K562 (cell line): ENCODE measurements around the gene FRK. TPM values are rescaled to one million over a fixed set of nuclear protein-coding genes. Genes with fewer than 3 reads are reported as not detected.
A peak's percentile ranks its signal among the peaks of the same experiment; 100 is the strongest.

Experiments
- ATAC-seq: fragments of 200-7000 bp; cut with Tn5 transposase; 3 replicates; pipeline ENCODE4 v1.9.1; 2020; ENCODE audit warnings: moderate library complexity
- BruUV-seq: library from RNA; stranded (reverse); fragments of 400-500 nt; replicated peaks from 2 replicates; lab custom pipeline; 2021; lab: Mats Ljungman, UMichigan
- CTCF ChIA-PET: fragments of 300-600 bp; formaldehyde crosslinking; extraction: SDS; loops from one replicate; lab custom pipeline; 2021; ENCODE audit warnings: low intra/inter-chr PET ratio; lab: Yijun Ruan, JAX
- POLR2A ChIA-PET: fragments of 300-600, 350-650 bp; sonication (Branson Sonifier 250); formaldehyde crosslinking; extraction: SDS; loops from one replicate; lab custom pipeline; 2021; ENCODE audit warnings: antibody characterized with exemption, inconsistent platforms; lab: Yijun Ruan, JAX
- DNase-seq, 4 experiments: peaks; one replicate each; pipeline versions ENCODE4 v3.0.0 to v3.0.0-alpha.2; 2011 to 2018; ENCODE audit warnings: low spot score in 3 of 4, mixed read lengths in 3 of 4; ENCODE audit errors: extremely low read depth in 1 of 4
- FAIRE-seq: peaks from 2 replicates; lab custom pipeline; 2011; peaks lifted over from hg19 to GRCh38; lab: Jason Lieb, UNC
- H2AFZ ChIP-seq: 2 replicates; pipeline ENCODE4 v1.6.0; 2011; ENCODE audit warnings: low read depth, low read length, control low read depth, inconsistent platforms
- H3K27ac ChIP-seq: fragments of 200-600 bp; 3 replicates; pipeline ENCODE4 v1.8.0; 2011; ENCODE audit warnings: low read depth, mild to moderate bottlenecking, control low read depth, inconsistent platforms, low read length, moderate library complexity, mixed read lengths; ENCODE audit errors: extremely low read depth
- H3K27me3 ChIP-seq, 2 experiments: fragments of 300-600 bp in 1 of 2; 2 replicates in 1 of 2; 3 replicates in 1 of 2; pipeline versions ENCODE4 v1.6.0 to v1.8.0; 2011; ENCODE audit warnings: inconsistent platforms in 2 of 2, low read length in 2 of 2, mild to moderate bottlenecking in 1 of 2, mixed read lengths in 1 of 2, moderate library complexity in 1 of 2; ENCODE audit not compliant: control insufficient read depth in 2 of 2, insufficient read depth in 2 of 2
- H3K36me3 ChIP-seq: fragments of 300-600 bp; 3 replicates; pipeline ENCODE4 v1.8.0; 2011; ENCODE audit warnings: mild to moderate bottlenecking, low read length, inconsistent platforms; ENCODE audit not compliant: control insufficient read depth, insufficient read depth
- H3K4me1 ChIP-seq, 2 experiments: fragments of 200-600 bp in 1 of 2; replicated peaks in 1 of 2; 2 replicates in 1 of 2; 3 replicates in 1 of 2; pipeline versions ENCODE4 v1.5.1 to v1.8.0; 2011; ENCODE audit warnings: inconsistent platforms in 2 of 2, low read length in 2 of 2, mild to moderate bottlenecking in 1 of 2, mixed read lengths in 1 of 2, moderate library complexity in 1 of 2; ENCODE audit not compliant: control insufficient read depth in 2 of 2, insufficient read depth in 2 of 2
- H3K4me2 ChIP-seq: 2 replicates; pipeline ENCODE4 v1.6.1; 2011; ENCODE audit warnings: low read length, control low read depth, inconsistent platforms, mixed read lengths; ENCODE audit not compliant: insufficient read depth
- H3K4me3 ChIP-seq: fragments of 200-600 bp; sonication (generic), shearing (Covaris generic); 2 replicates; pipeline ENCODE4 v1.5.1; 2016; ENCODE audit warnings: control low read depth, inconsistent platforms
- H3K79me2 ChIP-seq: fragments of 200-600 bp; 3 replicates; pipeline ENCODE4 v1.8.0; 2011; ENCODE audit warnings: low read length, inconsistent platforms; ENCODE audit not compliant: control insufficient read depth, insufficient read depth
- H3K9ac ChIP-seq, 2 experiments: 2 replicates each; pipeline versions ENCODE4 v1.6.0 to v1.6.1; 2011; ENCODE audit warnings: low read depth in 2 of 2, low read length in 2 of 2, control low read depth in 1 of 2, inconsistent platforms in 1 of 2, mild to moderate bottlenecking in 1 of 2, mixed read lengths in 1 of 2; ENCODE audit not compliant: insufficient read depth in 1 of 2
- H3K9me1 ChIP-seq: one replicate; pipeline ENCODE4 v1.6.0; 2011; ENCODE audit warnings: inconsistent platforms, mild to moderate bottlenecking, low read length, moderate library complexity; ENCODE audit not compliant: control insufficient read depth, insufficient read depth
- H3K9me3 ChIP-seq: replicated peaks from 2 replicates; pipeline ENCODE4 v1.5.1; 2011; ENCODE audit warnings: low read depth, low read length, inconsistent platforms; ENCODE audit not compliant: control insufficient read depth, insufficient read depth
- H4K20me1 ChIP-seq: replicated peaks from 2 replicates; pipeline ENCODE4 v1.6.1; 2011; ENCODE audit warnings: low read length, inconsistent platforms, mixed read lengths; ENCODE audit not compliant: control insufficient read depth, insufficient read depth
- KLF10 ChIP-seq: fragments of 250-450 bp; sonication (Bioruptor Pico); IDR thresholded peaks from 2 replicates; pipeline ENCODE4 v1.6.1; 2021; ENCODE audit warnings: matching md5 sums
- RAD21 ChIP-seq, 2 experiments: fragments of 250-450 bp in 1 of 2; fragments of 450-650 bp in 1 of 2; sonication (Bioruptor Pico) in 1 of 2; formaldehyde crosslinking in 1 of 2; IDR thresholded peaks in 1 of 2; conservative IDR thresholded peaks in 1 of 2; 2 replicates each; pipeline versions ENCODE4 v1.4.0 to v1.8.0; 2020 to 2022; ENCODE audit warnings: mild to moderate bottlenecking in 2 of 2, moderate library complexity in 1 of 2
- TOE1 ChIP-seq, 2 experiments: fragments of 450-650 bp in 1 of 2; sonication (generic) in 1 of 2; formaldehyde crosslinking in 1 of 2; IDR thresholded peaks; 2 replicates each; pipeline versions ENCODE4 v1.7.1 to v1.8.0; 2016 to 2022; ENCODE audit warnings: borderline replicate concordance in 2 of 2, mild to moderate bottlenecking in 2 of 2, antibody characterized with exemption in 1 of 2, inconsistent platforms in 1 of 2, low read depth in 1 of 2, missing genetic modification reagents in 1 of 2, moderate library complexity in 1 of 2
- ZNF384 ChIP-seq: IDR thresholded peaks from 2 replicates; pipeline ENCODE4 v1.6.1; 2012; ENCODE audit warnings: low read depth, low read length, improper control_type of control experiment
- WGBS: fragments of 100-300 bp; shearing (Covaris generic); methylation state at CpG from one replicate; pipeline ENCODE4 v1.1.6; 2016; ENCODE audit warnings: low coverage, mixed read lengths; ENCODE audit not compliant: insufficient coverage; ENCODE audit errors: missing lambda C conversion rate; 5-methylcytosine and 5-hydroxymethylcytosine counted together
- in situ Hi-C: fragments of 300-500 bp; cut with MboI; formaldehyde crosslinking; loops from 4 replicates; pipeline ENCODE4 v1.15.0; 2018; ENCODE audit warnings: inconsistent platforms, mixed read lengths
- intact Hi-C: fragments of 100-400 bp; cut with micrococcal nuclease; formaldehyde crosslinking; loops from 2 replicates; pipeline ENCODE4 v1.14.2; 2022
- polyA plus RNA-seq, 8 experiments: library from polyadenylated mRNA; depleted of rRNA in 4 of 8; stranded (reverse) in 5 of 8; unstranded in 3 of 8; fragments of >200 nt; fragmentation: Nextera tagmentation in 2 of 8; fragmentation: Illumina TruSeq in 1 of 8; extraction: Ambion mirVana in 2 of 8; extraction: Trizol in 1 of 8; gene quantifications; 2 replicates each; pipeline versions ENCODE4 v1.2.1 to v1.2.3, GENCODE V29; 2011 to 2014; ENCODE audit warnings: inconsistent platforms in 1 of 8, missing spikeins in 1 of 8
- total RNA-seq, 7 experiments: library from RNA; depleted of rRNA in 6 of 7; stranded (reverse); fragments of >200 nt in 6 of 7; fragmentation: Illumina TruSeq in 2 of 7; extraction: Trizol in 2 of 7; gene quantifications; 2 replicates each; pipeline versions ENCODE4 v1.2.1 to v1.2.3, GENCODE V29; 2011 to 2021; ENCODE audit warnings: low replicate concordance in 1 of 7
- TF ChIP-seq, protein P1 (sequence below), 3 experiments: IDR thresholded peaks in 2 of 3; conservative IDR thresholded peaks in 1 of 3; 2 replicates each; pipeline ENCODE4 v1.5.1; 2011 to 2012; ENCODE audit warnings: low read length in 3 of 3, mild to moderate bottlenecking in 3 of 3, control low read depth in 2 of 3, improper control_type of control experiment in 1 of 3, inconsistent platforms in 1 of 3, low read depth in 1 of 3, mixed read lengths in 1 of 3, moderate library complexity in 1 of 3; ENCODE audit not compliant: insufficient read depth in 2 of 3
- TF ChIP-seq, protein P2 (sequence below): fragments of 450-650 bp; formaldehyde crosslinking; IDR thresholded peaks from 2 replicates; pipeline ENCODE4 v1.4.0; 2020; ENCODE audit warnings: mild to moderate bottlenecking, moderate library complexity
- TF ChIP-seq, protein P3 (sequence below): IDR thresholded peaks from 2 replicates; pipeline ENCODE4 v1.6.1; 2011; ENCODE audit warnings: borderline replicate concordance, low read depth, mild to moderate bottlenecking, moderate library complexity, low read length; ENCODE audit not compliant: insufficient read depth, poor library complexity, severe bottlenecking

Gene FRK
- total and polyA plus RNA-seq, 9 of the 15 experiments (the other 6 are each of a cell fraction or from before 2014, with no cell fraction given), result 0.01 to 0.29 (median 0.09) TPM

DNA sequence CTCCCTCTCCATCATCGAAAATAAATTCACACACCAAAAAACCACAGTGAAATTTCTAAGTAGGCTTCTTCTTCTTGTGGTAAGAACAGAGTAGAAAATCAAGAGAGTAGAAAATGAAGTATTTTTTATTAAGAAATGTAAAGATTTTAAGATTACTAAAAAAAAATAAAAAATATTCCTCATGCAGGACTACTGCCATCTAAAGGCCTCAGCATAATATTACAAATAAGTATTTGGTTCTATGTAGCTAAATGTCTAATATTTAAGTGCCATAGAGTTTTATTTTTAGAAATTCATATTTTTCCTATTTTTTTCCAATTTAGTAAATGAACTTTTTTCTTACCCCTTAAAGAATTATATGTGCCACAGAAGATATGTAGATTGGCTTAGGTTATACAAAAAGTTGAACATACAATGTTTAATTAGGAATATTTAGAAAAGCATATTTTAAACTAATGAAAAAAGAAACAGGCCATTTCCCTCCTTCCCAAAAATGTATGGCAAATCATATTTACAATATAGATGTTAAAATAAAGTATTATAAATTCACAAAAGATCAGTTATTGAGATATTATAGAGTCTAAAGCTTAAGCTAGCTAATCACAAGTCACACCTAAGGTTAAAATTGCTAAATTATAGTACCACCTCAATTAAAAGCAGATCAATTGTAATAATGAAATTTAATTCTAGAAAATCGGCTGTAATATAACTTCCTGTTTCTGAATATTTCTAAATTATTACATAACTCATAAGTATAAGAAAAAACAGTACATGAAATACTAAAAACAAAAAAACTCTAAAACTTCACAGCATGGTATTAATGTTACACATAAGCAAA lies 36.5 kb upstream of the FRK start:
- H3K9ac ChIP-seq, result no peak overlapping the region
- DNase-seq (no peak), FAIRE-seq (no peak), ATAC-seq (no peak)
- H3K36me3 ChIP-seq, result no peaks in the 10 kb centered on the region
- no peaks in the 10 kb centered on the region for H4K20me1 ChIP-seq
- 0% methylated on average over 2 of the region's 2 CpGs for WGBS
- intact Hi-C loops (loop anchor here (1.0 to 5.0 kb wide), 2 partner anchors 35 to 87 kb away; partner anchors contain the start of gene FRK), in situ Hi-C loops (no loop called here)
- peaks cover 4 to 7% of the 10 kb centered on the region in 2 experiments; a peak in 3 of 5 replicates for H3K4me1 ChIP-seq
- CTCF ChIA-PET, result interaction anchor here (0.6 to 1.4 kb wide), 3 partner anchors 87 to 128 kb away, joined by 3 to 6 read pairs (median 5); no protein-coding TSS in a partner anchor
- no peak overlapping the region for H3K4me3 ChIP-seq
- peaks cover 9% of the 10 kb centered on the region for H3K9me3 ChIP-seq
- no peak for TF ChIP-seq KLF10 (CRISPR knock-in tag)
- TF ChIP-seq, protein P1, sequence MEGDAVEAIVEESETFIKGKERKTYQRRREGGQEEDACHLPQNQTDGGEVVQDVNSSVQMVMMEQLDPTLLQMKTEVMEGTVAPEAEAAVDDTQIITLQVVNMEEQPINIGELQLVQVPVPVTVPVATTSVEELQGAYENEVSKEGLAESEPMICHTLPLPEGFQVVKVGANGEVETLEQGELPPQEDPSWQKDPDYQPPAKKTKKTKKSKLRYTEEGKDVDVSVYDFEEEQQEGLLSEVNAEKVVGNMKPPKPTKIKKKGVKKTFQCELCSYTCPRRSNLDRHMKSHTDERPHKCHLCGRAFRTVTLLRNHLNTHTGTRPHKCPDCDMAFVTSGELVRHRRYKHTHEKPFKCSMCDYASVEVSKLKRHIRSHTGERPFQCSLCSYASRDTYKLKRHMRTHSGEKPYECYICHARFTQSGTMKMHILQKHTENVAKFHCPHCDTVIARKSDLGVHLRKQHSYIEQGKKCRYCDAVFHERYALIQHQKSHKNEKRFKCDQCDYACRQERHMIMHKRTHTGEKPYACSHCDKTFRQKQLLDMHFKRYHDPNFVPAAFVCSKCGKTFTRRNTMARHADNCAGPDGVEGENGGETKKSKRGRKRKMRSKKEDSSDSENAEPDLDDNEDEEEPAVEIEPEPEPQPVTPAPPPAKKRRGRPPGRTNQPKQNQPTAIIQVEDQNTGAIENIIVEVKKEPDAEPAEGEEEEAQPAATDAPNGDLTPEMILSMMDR (IDR thresholded peaks at IDR 0.05 in 2 of 3, conservative IDR thresholded peaks at IDR 0.05 in 1 of 3; ENCODE audit: insufficient read depth in 2 of 3, low read depth in 1 of 3, low read length in 3 of 3), result peak in 2 of 3 experiments; percentile 17 to 65; a peak in 3 of 6 replicates
- no peak for TF ChIP-seq TOE1 (IDR thresholded peaks at IDR 0.05; ENCODE audit: borderline replicate concordance)
- no peak for TF ChIP-seq TOE1 (CRISPR knock-in tag; IDR thresholded peaks at IDR 0.05; ENCODE audit: borderline replicate concordance, low read depth)
- TF ChIP-seq ZNF384, result 0 out of 2 replicates have a peak, but pooled peaks have one; percentile 36
- TF ChIP-seq, protein P2, sequence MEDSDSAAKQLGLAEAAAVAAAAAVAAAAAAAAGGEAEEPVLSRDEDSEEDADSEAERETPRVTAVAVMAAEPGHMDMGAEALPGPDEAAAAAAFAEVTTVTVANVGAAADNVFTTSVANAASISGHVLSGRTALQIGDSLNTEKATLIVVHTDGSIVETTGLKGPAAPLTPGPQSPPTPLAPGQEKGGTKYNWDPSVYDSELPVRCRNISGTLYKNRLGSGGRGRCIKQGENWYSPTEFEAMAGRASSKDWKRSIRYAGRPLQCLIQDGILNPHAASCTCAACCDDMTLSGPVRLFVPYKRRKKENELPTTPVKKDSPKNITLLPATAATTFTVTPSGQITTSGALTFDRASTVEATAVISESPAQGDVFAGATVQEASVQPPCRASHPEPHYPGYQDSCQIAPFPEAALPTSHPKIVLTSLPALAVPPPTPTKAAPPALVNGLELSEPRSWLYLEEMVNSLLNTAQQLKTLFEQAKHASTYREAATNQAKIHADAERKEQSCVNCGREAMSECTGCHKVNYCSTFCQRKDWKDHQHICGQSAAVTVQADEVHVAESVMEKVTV (CRISPR knock-in tag), result 0 out of 2 replicates have a peak, but pooled peaks have one; percentile 39
- TF ChIP-seq RAD21 (CRISPR knock-in tag; conservative IDR thresholded peaks at IDR 0.05 in 1 of 2, IDR thresholded peaks at IDR 0.05 in 1 of 2), result peak; percentile 54 to 58
- TF ChIP-seq, protein P3, sequence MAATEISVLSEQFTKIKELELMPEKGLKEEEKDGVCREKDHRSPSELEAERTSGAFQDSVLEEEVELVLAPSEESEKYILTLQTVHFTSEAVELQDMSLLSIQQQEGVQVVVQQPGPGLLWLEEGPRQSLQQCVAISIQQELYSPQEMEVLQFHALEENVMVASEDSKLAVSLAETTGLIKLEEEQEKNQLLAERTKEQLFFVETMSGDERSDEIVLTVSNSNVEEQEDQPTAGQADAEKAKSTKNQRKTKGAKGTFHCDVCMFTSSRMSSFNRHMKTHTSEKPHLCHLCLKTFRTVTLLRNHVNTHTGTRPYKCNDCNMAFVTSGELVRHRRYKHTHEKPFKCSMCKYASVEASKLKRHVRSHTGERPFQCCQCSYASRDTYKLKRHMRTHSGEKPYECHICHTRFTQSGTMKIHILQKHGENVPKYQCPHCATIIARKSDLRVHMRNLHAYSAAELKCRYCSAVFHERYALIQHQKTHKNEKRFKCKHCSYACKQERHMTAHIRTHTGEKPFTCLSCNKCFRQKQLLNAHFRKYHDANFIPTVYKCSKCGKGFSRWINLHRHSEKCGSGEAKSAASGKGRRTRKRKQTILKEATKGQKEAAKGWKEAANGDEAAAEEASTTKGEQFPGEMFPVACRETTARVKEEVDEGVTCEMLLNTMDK, result no peak
- H2AFZ ChIP-seq, result no peak overlapping the region
- H3K27ac ChIP-seq, result no peak overlapping the region
- no peaks in the 10 kb centered on the region for H3K9me1 ChIP-seq
- no TSS peak for BruUV-seq
- H3K4me2 ChIP-seq, result no peak overlapping the region
- POLR2A ChIA-PET, result interaction anchor here (0.7 kb wide), 1 partner anchor 15 kb away, joined by 3 read pairs; no protein-coding TSS in a partner anchor
- no peaks in the 10 kb centered on the region for H3K27me3 ChIP-seq
- H3K79me2 ChIP-seq, result peaks cover 11% of the 10 kb centered on the region
